Vagina (tissue), 2 donors: ENCODE data around the gene FSTL4. TPM values are rescaled to one million over a fixed set of nuclear protein-coding genes. Genes with fewer than 3 reads are reported as not detected.
A peak's percentile ranks its signal among the peaks of the same experiment; 100 is the strongest.

Source experiments
- DNase-seq, 2 donors: peaks; one replicate each; pipeline ENCODE4 v3.0.0-alpha.2; 2017; ENCODE audit errors: extremely low spot score in 2 of 2
- H3K27ac ChIP-seq: fragments of 200-600 bp; sonication (generic); one replicate; pipeline ENCODE4 v1.5.1; 2019
- H3K27me3 ChIP-seq: fragments of 200-600 bp; sonication (generic); one replicate; pipeline ENCODE4 v1.5.1; 2019
- H3K36me3 ChIP-seq, 2 donors: fragments of 200-600 bp; sonication (generic); one replicate each; pipeline ENCODE4 v1.5.1; 2017 to 2019
- H3K4me1 ChIP-seq: fragments of 200-600 bp; sonication (generic); one replicate; pipeline ENCODE4 v1.5.1; 2019
- H3K4me3 ChIP-seq, 2 donors: fragments of 200-600 bp; sonication (generic); 1 replicate in 1 of 2; 2 replicates in 1 of 2; pipeline ENCODE4 v1.5.1; 2016 to 2019
- H3K9me3 ChIP-seq: fragments of 200-600 bp; sonication (generic); one replicate; pipeline ENCODE4 v1.5.1; 2019
- CTCF ChIP-seq, 3 experiments: fragments of 450-650 bp in 2 of 3; fragments of 200-600 bp in 1 of 3; sonication (generic) in 1 of 3; IDR thresholded peaks; one replicate each; pipeline ENCODE4 v1.5.1; 2017 to 2019; ENCODE audit warnings: antibody characterized with exemption in 3 of 3, mild to moderate bottlenecking in 2 of 3, moderate library complexity in 2 of 3
- POLR2A ChIP-seq, 2 donors: fragments of 450-650 bp; IDR thresholded peaks; one replicate each; pipeline ENCODE4 v1.6.1; 2017; ENCODE audit warnings: antibody characterized with exemption in 2 of 2, mild to moderate bottlenecking in 2 of 2, moderate library complexity in 2 of 2
- POLR2AphosphoS5 ChIP-seq, 2 donors: sonication (generic); formaldehyde crosslinking; IDR thresholded peaks; one replicate each; pipeline ENCODE4 v1.9.0; 2017; ENCODE audit warnings: antibody characterized with exemption in 2 of 2, mild to moderate bottlenecking in 2 of 2, low read depth in 1 of 2; ENCODE audit not compliant: insufficient read depth in 1 of 2
- intact Hi-C: fragments of 100-400 bp; cut with DNase I; formaldehyde crosslinking; loops from one replicate; pipeline ENCODE4 v1.15.1; 2023
- total RNA-seq: library from RNA; depleted of rRNA; stranded (reverse); fragments of >200 nt; gene quantifications from one replicate; pipeline ENCODE4 v1.2.3, GENCODE V29; 2016

Gene FSTL4
- total RNA-seq, 1 donor from 2014 or later: 3.7 TPM

GRCh38 chr5:133581918-133582317, 30.4 kb downstream of the FSTL4 start:
- TF ChIP-seq CTCF (IDR thresholded peaks at IDR 0.05) (no peak), POLR2AphosphoS5 (IDR thresholded peaks at IDR 0.05; ENCODE audit: insufficient read depth in 1 of 2, low read depth in 1 of 2) (no peak), POLR2A (IDR thresholded peaks at IDR 0.05) (no peak)
- intact Hi-C loops: no loop called here
- DNase-seq: peak in 1 of 2 donors; percentile 64

DNA sequence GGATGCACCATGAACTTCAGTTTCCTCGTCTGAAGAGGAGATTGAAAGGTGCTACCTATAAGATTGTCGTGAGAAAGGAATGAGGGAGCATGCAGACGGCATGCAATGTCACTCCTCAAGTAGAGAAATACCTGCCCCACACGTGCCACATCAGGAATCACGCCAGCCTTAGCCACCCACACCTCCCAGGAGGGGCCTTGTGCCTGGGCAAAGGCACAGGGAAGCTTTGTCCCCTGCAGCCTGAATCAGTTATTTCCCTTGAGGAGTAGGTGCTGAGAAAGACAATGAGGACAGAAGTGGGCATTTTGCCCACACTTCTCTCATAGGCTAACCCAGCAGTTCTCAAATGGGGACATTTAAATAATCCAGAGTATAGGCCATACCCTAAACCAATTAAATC, 31.0 kb downstream of the FSTL4 start:
- no peak for DNase-seq
- H3K4me1 ChIP-seq: no peaks in the 10 kb centered on the region
- intact Hi-C loops: no loop called here

More at GRCh38 chr5:133581918-133582317, 30.4 kb downstream of the FSTL4 start:
- no peaks in the 10 kb centered on the region for H3K9me3 ChIP-seq
- no peak overlapping the region for H3K27ac ChIP-seq
- no peaks in the 10 kb centered on the region for H3K4me1 ChIP-seq
- no peaks in the 10 kb centered on the region for H3K27me3 ChIP-seq
- no peaks in the 10 kb centered on the region for H3K36me3 ChIP-seq
- no peak overlapping the region for H3K4me3 ChIP-seq

GRCh38 chr5:133580618-133581017, 31.7 kb downstream of the FSTL4 start:
- H3K4me1 ChIP-seq: no peaks in the 10 kb centered on the region
- no peak overlapping the region for H3K27ac ChIP-seq
- H3K4me3 ChIP-seq: no peak overlapping the region
- TF ChIP-seq POLR2A (IDR thresholded peaks at IDR 0.05): no peak
- no peak for TF ChIP-seq POLR2AphosphoS5 (IDR thresholded peaks at IDR 0.05; ENCODE audit: insufficient read depth in 1 of 2, low read depth in 1 of 2)
- TF ChIP-seq CTCF (IDR thresholded peaks at IDR 0.05): no peak
- H3K27me3 ChIP-seq: no peaks in the 10 kb centered on the region
- H3K9me3 ChIP-seq: no peaks in the 10 kb centered on the region
- peak in 1 of 2 donors; percentile 77 for DNase-seq
- H3K36me3 ChIP-seq: no peaks in the 10 kb centered on the region
- intact Hi-C loops: no loop called here

More for the DNA sequence above, 31.0 kb downstream of the FSTL4 start:
- TF ChIP-seq CTCF (IDR thresholded peaks at IDR 0.05): no peak
- TF ChIP-seq POLR2A (IDR thresholded peaks at IDR 0.05): no peak
- TF ChIP-seq POLR2AphosphoS5 (IDR thresholded peaks at IDR 0.05; ENCODE audit: insufficient read depth in 1 of 2, low read depth in 1 of 2): no peak
- Histone ChIP-seq H3K9me3 (no peaks in the 10 kb centered on the region), H3K36me3 (no peaks in the 10 kb centered on the region), H3K4me3 (no peak overlapping the region), H3K27ac (no peak overlapping the region), H3K27me3 (no peaks in the 10 kb centered on the region)

DNA sequence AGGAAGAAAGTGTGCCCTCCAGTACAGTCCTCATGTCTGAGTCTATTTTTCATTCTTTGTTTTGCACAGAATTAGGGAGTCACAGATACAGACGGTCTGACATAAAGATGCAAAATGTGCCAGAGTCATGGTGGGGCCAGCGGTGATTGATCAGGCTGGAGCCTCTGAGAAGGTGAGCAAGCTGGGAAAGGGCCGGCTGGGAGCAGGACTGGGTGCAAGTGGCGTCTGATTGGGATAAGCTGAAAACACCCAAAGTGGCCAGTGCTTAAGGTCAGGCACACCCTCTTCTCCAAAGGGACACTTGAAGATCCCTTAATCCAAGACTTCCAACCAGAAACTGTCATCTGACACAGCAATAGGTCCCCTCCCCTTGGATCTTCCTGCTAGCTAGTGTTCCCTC, 32.6 kb downstream of the FSTL4 start:
- H3K27me3 ChIP-seq: no peaks in the 10 kb centered on the region
- no peaks in the 10 kb centered on the region for H3K9me3 ChIP-seq
- TF ChIP-seq POLR2A (IDR thresholded peaks at IDR 0.05) (no peak), CTCF (IDR thresholded peaks at IDR 0.05) (no peak), POLR2AphosphoS5 (IDR thresholded peaks at IDR 0.05; ENCODE audit: insufficient read depth in 1 of 2, low read depth in 1 of 2) (no peak)
- H3K4me3 ChIP-seq: no peak overlapping the region
- H3K27ac ChIP-seq: no peak overlapping the region
- intact Hi-C loops: no loop called here
- H3K4me1 ChIP-seq: no peaks in the 10 kb centered on the region
- no peaks in the 10 kb centered on the region for H3K36me3 ChIP-seq
- no peak for DNase-seq

DNA sequence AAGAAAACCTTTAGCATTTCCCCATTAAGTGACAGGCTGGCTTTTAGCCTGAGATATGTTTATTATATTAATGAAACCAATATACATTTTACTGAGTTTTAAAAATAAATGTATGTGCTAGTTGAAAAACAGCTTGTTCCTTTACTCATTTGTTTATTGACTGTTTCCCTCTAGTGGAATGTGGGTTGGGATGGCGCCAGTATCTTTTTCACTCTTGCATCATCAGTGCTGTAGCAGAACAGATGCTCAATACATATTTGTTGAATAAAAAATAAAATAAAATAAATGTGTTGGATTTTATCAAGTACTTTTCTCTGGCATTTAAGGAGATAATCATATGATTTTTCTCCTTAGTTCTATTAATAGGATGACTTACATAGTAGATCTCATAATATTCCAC, 43.0 kb downstream of the FSTL4 start:
- H3K4me3 ChIP-seq: no peak overlapping the region
- no peaks in the 10 kb centered on the region for H3K36me3 ChIP-seq
- H3K27me3 ChIP-seq: no peaks in the 10 kb centered on the region
- no peak overlapping the region for H3K27ac ChIP-seq
- no peaks in the 10 kb centered on the region for H3K4me1 ChIP-seq
- intact Hi-C loops: no loop called here
- H3K9me3 ChIP-seq: no peaks in the 10 kb centered on the region
- TF ChIP-seq POLR2A (IDR thresholded peaks at IDR 0.05) (no peak), POLR2AphosphoS5 (IDR thresholded peaks at IDR 0.05; ENCODE audit: insufficient read depth in 1 of 2, low read depth in 1 of 2) (no peak), CTCF (IDR thresholded peaks at IDR 0.05) (no peak)
- DNase-seq: no peak
